Head of caudate nucleus (tissue), 42 donors: ENCODE measurements around the gene LTB4R.

ENCODE experiments used
- DNase-seq, 42 donors: peaks; one replicate each; pipeline versions ENCODE4 v3.0.0 to v3.0.0-alpha.2; 2020 to 2021; ENCODE audit warnings: mixed read lengths in 7 of 42
- intact Hi-C: fragments of 100-400 bp; cut with DNase I; formaldehyde crosslinking; loops from one replicate; pipeline ENCODE4 v1.15.0; 2022

LTB4R gene, protein sequence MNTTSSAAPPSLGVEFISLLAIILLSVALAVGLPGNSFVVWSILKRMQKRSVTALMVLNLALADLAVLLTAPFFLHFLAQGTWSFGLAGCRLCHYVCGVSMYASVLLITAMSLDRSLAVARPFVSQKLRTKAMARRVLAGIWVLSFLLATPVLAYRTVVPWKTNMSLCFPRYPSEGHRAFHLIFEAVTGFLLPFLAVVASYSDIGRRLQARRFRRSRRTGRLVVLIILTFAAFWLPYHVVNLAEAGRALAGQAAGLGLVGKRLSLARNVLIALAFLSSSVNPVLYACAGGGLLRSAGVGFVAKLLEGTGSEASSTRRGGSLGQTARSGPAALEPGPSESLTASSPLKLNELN

DNA sequence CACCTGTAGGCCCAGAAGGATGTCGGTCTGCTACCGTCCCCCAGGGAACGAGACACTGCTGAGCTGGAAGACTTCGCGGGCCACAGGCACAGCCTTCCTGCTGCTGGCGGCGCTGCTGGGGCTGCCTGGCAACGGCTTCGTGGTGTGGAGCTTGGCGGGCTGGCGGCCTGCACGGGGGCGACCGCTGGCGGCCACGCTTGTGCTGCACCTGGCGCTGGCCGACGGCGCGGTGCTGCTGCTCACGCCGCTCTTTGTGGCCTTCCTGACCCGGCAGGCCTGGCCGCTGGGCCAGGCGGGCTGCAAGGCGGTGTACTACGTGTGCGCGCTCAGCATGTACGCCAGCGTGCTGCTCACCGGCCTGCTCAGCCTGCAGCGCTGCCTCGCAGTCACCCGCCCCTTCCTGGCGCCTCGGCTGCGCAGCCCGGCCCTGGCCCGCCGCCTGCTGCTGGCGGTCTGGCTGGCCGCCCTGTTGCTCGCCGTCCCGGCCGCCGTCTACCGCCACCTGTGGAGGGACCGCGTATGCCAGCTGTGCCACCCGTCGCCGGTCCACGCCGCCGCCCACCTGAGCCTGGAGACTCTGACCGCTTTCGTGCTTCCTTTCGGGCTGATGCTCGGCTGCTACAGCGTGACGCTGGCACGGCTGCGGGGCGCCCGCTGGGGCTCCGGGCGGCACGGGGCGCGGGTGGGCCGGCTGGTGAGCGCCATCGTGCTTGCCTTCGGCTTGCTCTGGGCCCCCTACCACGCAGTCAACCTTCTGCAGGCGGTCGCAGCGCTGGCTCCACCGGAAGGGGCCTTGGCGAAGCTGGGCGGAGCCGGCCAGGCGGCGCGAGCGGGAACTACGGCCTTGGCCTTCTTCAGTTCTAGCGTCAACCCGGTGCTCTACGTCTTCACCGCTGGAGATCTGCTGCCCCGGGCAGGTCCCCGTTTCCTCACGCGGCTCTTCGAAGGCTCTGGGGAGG, at the start of gene LTB4R:
Gene LTB4R, plus strand, starts transcription at position 857 of the 959 bp plus-strand sequence. CDS start 4,150 bp downstream, outside the sequence.
- intact Hi-C loops, result no loop called here
- peak in 41 of 42 donors; percentile 16 to 79 (median 62) for DNase-seq

DNA sequence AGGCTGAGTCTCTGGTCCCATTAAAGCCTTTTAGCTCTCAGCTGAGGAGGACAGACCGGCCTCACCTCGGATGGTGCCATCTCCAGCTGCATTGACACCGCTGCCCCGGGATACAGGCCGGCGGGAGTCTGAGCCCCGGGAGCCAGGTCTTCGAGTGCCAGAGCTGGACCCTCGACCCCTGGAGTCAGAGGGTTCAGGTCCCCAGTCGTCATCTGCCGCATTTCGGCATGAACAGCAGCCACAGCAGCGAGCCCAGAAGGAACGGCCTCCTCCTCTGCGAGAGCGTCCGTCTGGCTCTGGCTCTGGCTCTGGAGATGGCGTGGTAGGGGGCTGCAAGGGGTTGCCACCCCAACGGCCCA, 49.4 kb upstream of the LTB4R start:
- DNase-seq, result no peak
- intact Hi-C loops, result no loop called here

DNA sequence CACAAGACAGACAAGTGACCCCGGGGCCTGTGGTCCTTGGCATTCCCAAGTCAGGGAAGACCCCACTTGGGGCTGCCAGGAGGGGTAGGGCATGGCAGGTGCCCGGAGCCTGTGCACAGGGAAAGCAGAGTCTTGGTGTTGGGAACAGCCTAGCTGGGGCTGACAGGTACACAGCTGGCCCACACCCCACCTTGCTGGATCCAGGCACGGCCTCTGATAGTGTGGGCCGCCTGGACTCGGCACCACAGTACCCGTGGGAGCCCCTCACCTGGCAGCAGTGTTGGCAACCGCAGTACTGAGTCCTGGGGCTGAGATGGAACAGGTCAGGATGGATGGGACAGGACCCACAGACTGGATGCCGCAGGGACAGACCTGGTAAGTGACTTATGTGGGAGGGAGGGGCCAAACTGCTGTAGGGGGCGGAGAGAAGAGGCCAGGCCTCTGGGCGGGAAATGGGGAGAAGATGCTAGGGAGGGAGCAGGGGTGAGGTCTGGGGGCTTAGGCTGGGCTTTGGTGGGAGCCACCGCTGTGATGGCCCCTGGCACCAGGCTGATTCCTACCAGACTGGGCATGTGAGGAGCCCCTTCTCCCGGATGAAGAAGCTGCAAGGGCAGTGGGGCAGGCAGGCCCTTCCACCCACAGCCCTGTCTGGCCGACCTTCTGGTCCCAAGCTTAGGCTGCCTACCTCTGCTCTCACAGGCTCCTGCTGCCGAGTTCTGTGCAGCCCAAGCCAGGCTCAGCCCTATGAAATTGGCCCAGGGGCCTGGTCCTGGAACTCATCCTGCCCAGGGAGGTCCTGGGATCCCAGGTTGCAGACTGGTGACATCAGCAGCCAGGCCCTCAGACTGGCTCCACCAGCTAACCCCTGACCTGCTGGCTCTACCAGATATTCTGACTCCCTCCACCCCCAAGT, 48.2 kb upstream of the LTB4R start, which contains the start of gene TGM1:
Gene TGM1, minus strand, starts transcription at position 357 of the 913 bp plus-strand sequence. CDS start 825 bp downstream, outside the sequence.
- DNase-seq, result no peak
- intact Hi-C loops, result no loop called here

DNA sequence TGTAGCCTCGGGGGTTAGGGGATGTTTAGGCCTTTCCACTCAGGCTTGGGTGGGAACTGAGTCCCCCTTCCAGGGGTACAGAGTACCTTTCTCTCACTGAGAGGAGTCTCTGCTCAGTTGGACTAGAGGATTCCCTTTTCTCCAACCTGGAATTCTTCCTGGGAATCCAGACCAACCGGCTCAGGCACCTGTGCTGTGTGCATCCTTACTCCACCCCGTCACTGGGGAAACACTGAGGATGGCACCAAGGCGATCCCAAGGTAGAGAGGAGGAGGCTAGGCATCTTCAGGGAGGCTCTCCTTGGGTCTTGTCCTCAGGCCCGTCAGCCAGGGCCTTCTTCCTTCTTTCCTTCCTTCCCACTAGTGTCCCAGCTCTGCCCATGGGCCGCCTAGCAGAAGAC, 47.5 kb upstream of the LTB4R start:
- DNase-seq, result no peak
- intact Hi-C loops, result no loop called here

DNA sequence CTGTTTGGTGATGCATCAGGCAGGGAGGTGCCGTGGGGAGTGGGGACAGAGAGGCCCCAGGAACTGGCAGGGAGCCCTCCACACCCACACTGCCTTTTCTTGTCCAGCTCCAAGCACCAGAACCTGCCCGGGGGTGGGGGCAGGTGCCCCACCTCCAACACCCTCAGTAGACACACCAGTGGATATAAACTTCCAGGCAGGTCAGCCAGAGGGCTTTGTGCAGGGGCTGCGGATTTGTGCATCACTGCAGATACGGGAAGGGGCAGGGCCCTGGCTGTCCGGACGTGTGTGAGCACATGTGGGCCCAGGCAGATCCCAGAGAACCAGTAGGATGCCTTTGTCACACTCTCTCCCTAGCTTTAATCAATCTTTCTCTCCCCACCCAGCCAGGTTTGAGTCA, 47.0 kb upstream of the LTB4R start:
- intact Hi-C loops, result no loop called here
- DNase-seq, result no peak

DNA sequence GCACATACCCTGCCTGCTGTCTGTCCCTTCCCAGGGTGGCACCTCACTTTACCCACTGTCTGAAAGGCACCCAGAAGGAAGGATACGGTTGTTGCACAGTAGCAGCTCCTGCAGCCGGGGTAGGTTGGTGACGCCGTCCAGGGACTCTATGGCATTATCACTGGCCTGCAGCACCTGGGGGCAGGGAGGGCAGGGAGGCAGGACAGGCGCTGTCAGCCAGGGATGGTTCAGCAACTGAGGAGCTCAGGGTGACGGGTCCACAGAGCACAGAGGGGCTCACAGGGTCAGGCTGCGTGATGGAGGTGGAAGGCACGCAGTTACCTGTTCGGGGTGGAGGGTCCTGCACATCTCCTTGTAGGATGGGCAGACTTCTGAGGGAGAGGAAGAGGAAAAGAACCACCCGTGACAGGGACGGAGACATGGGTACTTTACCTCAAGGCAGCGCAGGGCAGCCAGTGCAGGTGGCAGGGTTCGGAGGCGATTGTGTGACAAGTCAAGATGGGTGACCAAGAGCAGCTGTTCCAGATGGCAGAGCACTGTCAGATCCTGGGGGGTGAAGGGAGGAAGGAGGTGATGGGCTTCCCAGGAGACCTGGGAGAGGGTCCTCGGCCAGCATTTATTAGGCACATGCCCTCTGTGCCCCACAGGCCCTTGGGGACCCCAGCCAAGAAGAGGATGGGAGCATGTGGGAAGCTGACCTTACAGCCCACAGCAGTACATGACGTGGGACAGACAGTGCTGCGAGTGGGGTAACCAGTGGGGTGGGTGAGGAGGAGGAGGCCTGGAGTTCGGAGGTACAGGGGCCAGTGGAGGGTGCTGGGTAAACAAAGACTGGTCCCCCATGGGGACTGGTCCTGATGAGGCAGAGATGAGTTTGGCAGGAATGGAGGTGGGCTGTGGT, 44.7 kb upstream of the LTB4R start:
- DNase-seq, result no peak
- intact Hi-C loops, result no loop called here

DNA sequence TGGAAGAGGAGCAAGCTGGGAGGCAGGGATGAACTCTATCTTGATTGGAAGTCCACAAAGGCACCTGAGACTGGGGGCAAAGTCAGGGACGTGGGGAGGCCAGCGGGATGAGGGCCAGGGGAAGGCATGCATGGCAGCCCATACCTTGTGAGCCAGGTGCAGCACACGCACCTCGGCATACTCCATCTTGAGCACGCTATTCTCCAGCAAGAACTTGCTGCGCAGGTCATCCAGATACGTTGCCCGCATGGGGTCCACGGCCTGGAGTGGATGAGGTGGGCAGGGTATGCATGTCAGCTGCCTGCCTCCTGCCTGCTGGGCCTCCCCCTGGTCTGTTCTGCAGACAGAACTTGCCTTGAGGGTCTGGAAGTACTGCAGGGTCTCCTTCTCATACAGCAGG, 43.8 kb upstream of the LTB4R start:
- no peak for DNase-seq
- intact Hi-C loops, result no loop called here

DNA sequence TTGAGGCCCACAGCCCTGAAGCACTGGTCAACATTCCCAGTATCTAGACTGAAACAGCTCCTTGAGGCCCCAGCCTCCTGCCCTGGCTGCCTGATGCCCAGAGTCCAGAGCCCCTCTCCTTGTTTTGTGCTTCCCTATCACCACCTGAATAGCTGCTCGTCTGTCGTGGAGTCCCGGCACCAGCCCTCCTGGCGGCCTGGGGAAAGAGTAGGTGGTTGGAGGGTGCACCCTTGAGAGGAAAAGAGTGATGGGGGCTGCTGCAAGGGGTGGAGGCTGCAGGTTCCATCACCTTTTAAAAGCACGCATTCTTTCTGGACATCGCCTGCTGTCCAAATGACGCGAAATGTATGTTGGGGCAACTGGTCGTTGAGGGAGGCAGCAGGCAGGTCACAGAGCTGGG, 43.1 kb upstream of the LTB4R start:
- intact Hi-C loops, result no loop called here
- no peak for DNase-seq

DNA sequence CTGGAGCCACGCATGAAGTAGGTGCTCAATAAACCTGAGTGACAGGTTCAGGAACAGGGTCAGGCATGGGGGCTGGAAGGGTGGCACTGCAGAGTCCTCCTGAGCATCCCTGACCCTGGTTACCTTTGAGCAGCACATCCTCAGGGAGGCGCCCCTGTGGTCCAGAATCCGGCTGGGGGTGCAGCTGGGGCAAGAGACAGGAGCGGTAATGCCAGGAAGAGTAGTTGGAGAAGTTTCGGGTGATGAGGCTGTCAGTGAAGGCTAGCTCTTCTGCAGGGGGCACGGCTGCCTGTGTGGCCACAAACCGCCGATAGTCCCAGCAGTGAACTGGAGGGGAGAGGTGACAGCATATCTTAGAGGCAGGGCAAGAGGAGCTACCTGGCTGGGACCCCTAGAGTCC, 41.9 kb upstream of the LTB4R start:
- intact Hi-C loops, result no loop called here
- DNase-seq, result no peak

DNA sequence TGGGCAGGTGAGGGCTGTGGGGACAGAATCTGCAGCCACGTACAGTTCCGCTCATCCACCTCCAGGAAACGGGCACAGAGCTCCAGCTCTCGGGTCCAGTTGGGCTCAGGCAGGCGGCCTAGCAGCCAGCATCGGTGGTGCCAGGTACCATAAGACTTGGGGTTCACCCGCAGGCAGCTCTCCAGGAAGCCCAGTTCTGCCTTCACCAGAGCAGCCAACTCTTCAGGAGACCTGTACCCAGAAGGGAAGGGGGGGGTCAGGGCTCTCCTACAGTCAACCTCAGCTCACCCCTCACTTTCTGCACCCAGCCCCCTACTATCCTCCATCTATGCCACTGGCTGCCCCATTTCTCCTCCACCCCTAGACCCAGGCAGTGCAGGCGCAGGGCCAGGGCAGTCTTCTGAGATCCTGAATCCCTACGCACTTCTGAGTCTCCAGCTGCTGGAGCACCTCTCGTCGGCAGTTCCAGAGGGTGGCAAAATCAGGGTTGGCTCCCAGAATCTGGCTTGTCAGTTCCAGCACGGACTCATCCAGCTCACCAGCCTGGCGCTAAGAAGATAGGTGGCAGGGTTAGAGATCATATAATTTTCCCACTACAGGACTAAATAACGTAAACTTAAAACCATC, 41.3 kb upstream of the LTB4R start:
- intact Hi-C loops, result no loop called here
- no peak for DNase-seq

DNA sequence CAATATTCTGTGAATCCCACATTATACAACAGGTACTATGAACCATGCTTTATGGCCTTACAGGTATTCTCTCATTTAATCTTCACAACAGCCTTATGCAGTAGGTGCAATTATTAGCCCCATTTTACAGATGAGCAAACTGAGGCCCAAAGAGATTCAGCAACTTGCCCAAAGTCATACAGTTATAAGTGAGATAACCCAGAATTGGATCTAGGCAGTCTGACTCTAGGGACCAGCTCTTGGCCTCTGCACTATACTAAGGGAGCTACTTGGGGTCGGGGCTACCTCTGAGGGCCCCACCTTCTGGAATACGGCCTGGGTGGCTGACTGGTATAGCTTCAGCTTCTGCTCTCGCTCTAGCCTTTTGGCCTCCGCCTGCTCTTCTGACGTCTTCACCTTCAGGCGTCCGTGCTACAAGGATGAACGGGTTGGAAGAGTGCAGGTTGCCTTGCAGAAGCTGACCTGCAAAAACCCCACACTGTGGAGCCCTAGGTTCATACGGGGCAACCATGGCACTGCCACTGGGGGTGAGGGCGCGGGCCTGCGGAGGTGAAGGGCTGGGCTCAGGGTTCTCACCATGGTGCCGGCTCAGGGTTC, 40.7 kb upstream of the LTB4R start:
- intact Hi-C loops, result no loop called here
- DNase-seq, result no peak

DNA sequence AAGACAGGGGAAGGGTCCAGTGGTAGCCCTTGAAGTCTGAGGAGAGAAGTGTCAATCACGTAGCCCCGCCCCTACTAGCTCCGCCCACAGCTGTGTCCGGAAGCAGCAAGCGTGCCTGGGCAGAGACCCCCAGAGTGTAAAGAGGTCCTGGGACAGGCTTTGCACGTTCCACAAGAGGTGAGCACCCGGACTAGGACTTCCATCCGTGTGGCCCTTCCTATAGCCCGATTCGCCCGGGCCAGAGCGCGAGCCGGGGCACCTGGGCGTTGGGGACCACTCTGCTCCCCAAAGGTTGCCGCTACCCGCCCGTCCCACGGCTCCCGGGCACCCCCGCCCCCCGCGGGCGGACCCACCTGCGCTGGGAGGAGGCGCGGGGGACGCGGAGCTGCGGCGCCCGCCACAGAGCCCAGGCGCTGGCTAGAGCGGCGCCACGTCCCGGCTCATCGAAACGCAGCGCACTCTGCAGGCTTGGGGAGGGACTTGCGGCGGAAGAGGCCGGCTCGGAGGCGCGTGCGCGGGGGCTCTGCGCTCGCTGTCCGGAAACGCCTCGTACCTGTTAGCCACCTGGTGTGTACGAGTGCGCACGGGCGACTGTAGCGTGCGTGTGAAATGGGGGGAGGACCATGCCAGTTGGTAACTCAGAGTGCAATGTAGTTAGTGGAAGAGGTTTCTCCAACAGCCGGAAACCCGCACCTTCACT, 40.0 kb upstream of the LTB4R start, which contains the start of gene RABGGTA:
Gene RABGGTA, minus strand, starts transcription at position 464 of the 700 bp plus-strand sequence. CDS start 482 bp downstream, outside the sequence.
- DNase-seq, result peak; percentile 63 to 94 (median 86)
- intact Hi-C loops, result no loop called here

DNA sequence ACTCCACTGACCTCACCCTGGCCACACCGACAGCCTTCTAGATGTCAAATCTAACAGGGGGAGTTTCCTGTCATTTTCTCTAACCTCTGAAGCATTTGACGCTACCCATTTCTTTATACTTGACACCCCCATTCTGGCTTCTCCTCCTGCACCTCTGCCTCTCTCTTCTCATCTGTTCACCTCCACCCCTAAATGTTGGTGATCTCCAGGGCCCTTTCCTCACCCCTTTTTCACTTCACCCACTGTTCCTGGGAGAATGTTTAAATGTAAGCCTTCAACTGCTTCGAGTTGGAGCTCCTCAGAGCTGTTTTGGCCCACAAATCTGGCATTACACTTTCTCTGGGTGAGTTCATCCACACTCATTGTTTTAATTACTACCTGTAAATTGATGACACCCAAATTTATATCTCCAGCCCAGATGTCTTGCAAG, 39.5 kb upstream of the LTB4R start:
- no peak for DNase-seq
- intact Hi-C loops, result no loop called here

DNA sequence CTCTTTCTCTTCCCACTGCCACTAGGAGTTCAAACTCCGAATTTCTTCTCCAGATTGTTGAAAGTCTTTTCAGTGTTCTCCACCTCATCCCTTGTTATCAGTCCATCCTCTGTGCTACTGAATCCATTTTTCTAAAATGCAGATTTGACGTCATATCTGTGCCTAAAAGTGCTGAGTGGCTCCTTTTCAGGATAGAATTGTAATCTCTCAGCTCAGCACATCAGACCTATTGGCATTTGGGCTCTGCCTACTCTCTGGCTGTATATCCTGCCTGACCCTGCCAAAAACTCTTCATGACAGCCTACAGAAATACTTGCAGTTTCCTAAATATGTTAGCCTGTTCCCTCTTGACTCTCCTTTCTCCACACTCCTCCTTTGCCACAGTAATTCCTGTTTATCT, 38.8 kb upstream of the LTB4R start:
- intact Hi-C loops, result no loop called here
- DNase-seq, result no peak

DNA sequence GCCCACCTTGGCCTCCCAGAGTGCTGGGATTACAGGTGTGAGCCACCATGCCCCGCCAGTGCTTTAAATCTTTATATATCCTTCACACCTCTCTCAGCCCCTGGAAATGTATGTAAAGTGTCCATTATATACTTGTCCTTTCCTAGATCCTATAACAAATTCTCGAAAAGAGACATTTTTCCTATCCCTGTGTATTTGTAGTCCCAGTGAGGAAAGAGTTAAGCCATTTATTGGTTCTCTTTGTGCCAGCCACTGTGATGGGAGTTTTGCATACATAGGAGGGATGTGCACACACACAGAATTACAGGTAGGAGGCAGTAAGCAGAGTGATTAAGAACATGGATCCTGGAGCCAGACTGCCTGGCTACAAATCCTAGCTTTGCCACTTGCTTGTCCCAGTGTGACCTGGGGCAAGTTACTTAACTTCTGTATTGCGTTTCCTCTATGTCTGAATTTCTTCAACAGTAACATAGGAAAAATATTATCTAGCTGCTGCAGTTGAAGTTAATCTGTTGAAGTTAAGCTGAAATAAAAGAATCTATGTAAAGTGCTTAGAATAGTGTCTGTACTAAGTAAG, 37.8 kb upstream of the LTB4R start:
- DNase-seq, result no peak
- intact Hi-C loops, result no loop called here

DNA sequence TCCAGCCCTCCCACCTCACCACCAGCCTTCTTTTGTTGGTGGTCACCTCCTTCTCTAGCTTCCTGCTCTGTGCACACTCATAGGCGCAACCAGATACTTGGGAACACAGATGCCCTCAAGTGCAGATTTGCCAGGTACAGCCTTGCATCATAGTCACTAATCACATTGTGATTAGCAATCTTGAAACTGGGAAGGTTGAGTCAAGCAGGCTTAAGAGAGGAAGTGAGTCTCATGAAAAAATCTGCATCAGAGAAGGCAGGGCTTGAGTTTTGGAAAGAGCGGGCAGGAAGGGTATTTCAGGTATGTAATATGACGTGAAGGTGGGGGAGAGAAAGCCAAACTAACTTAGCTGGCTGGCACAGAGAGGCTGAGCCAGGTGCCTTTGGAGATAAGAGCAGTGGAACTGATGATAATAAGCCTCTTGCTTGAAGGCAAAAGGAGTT, 37.2 kb upstream of the LTB4R start:
- intact Hi-C loops, result no loop called here
- peak in 6 of 42 donors; percentile 9 to 38 (median 23) for DNase-seq
